Measurements from ENCODE around the gene KCNE3.
A peak's percentile ranks its signal among the peaks of the same experiment; 100 is the strongest.

Gene KCNE3

DNA sequence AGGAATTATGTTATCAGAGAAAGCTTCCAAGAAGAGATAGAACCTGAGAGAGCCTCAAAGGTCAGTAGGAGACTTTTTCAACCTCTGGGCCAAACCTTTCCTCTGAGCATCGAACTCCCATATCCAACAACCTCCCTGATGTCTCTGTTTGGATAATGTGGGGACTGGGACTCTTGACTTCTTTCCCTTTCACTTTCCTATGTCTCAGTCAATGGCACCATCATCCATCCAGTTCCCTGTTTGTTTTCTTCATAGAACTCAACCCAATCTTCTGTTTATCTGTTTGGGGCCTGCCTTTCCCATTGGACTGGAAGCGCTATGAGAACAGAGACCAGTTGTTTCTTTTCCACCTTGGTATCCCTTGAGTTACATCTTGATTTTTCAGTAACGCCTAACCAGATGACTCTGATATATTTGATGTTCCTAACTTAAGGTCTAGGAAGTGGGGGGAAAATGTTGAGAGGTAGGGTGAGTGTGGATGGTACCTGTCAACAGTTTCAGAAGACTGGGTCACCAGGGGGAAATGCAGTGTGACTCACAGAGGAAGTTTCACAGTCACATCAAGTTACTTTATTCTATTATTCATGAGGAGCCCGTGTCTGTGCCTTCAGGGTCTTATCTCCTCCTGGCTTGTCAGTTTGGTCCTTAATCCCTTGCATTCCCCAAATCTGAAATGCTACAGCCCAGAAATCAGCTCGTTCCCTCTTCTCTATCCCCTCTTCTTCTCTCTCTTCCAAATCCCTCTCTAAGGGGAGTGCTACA is 4.5 kb upstream of the KCNE3 start:
- DNase-seq (ENCODE audit: low read depth in 2 of 2) = no peak

GRCh38 chr11:74471037-74471436 is 3.7 kb upstream of the KCNE3 start:
- no peak for DNase-seq (ENCODE audit: low read depth in 2 of 2)

- no peak for DNase-seq (ENCODE audit: low read depth in 2 of 2)
These were observed 3.2 kb upstream of the KCNE3 start for GRCh38 chr11:74470526-74470925.

- no peak for DNase-seq (ENCODE audit: low read depth in 2 of 2)
These were observed 1.6 kb upstream of the KCNE3 start for GRCh38 chr11:74468936-74469335.

- no peak for DNase-seq (ENCODE audit: low read depth in 2 of 2)
These were observed 1.2 kb upstream of the KCNE3 start for GRCh38 chr11:74468521-74468920.

DNA sequence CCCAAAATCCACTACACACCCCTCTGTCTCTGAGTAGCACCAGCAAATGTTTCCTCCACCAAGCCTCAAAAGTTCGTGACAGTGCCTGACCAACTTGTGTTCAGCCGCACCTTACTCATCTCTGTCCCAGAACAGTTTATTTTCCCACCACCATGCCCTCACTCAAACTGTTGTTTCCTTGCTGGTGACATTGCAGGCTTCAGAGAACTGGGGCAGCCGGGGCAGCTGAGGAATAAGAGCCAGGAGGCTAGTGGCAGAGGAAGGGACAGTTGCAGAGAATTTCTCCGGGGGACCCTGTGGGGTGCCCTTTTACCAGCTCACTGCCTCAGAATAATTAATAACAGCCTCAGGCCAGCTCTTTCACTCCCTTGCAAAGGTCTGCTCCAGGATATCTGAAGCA is 709 bp upstream of the KCNE3 start:
- no peak for DNase-seq (ENCODE audit: low read depth in 2 of 2)

- no peak for DNase-seq (ENCODE audit: low read depth in 2 of 2)
These were observed 2.0 kb downstream of the KCNE3 start for GRCh38 chr11:74465291-74465708.

GRCh38 chr11:74464746-74465145 is 2.6 kb downstream of the KCNE3 start:
- no peak for DNase-seq (ENCODE audit: low read depth in 2 of 2)

DNA sequence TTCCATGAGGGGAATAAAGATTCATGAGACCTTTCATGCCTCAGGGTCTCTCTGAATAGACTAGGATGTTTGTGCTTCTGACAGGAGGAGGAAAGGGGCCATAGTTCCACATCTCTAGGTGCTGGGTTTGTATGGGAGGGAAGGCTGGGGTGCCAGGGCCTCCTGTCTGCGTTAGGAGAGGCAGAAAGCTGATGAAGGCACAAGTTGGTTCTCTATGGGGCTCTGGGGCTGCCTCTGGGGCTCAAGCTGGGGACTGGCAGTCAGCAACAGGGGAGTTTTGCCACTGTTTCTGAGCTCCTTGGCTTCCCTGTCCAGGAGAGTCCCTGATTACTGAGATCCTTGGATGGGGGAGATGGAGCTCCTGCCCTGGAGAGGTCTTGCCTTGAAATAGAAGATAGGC is 4.1 kb downstream of the KCNE3 start:
- no peak for DNase-seq (ENCODE audit: low read depth in 2 of 2)

DNA sequence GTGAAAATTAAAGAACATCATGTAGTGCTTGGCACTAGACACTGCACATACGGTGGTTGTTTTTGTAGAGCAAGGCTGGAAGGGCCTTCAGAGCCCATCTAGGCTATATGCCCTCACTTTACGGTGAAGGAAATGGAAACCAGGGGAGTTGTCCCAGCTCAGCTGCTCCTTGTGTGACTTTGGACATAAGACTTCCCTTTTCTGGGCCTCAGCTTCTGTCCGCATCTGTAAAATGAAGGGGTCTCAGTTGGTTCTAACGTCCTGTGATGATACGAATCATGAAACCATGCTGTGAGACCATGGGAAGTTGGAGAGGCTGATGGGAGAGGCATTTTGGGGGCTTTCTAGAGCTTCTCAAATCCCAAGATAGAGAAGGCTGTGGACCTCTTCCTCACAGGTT is 4.7 kb downstream of the KCNE3 start:
- no peak for DNase-seq (ENCODE audit: low read depth in 2 of 2)

- no peak for DNase-seq (ENCODE audit: low read depth in 2 of 2)
These were observed 5.3 kb downstream of the KCNE3 start for GRCh38 chr11:74462009-74462408.

DNA sequence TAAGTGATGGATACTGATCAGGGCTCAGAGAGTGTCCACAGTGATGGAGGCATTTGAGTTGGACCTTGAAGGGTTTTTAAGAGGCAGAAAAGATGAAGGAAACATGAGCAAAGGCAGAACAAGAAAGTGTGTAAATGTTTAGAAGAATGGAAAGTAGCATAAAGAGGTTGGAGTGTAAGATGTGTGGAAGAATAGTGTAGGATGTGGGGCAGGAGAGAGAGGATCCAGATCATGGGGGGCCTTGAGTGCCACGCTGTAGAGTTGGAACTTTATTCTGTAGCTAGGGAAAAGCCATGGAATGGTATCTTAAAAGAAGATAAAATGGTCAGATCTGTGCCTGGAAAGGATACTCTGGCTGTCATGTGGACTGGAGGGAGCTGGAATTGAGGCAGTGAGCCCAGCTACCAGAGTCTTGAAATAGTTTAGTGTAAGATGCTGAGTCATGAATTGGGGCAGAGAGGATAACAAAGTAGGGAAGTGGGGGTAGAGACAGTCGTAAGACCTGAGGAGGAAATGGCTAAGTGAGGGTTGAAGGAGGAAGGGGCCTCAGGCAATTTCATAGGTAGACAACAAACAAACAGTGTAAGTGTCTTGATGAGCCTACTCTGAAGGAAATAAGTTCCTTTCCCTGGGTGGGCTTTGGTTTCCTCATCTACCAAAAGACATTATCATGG is 6.7 kb downstream of the KCNE3 start:
- DNase-seq (ENCODE audit: low read depth in 2 of 2) = no peak

GRCh38 chr11:74460065-74460464 is 7.3 kb downstream of the KCNE3 start:
- no peak for DNase-seq (ENCODE audit: low read depth in 2 of 2)

DNA sequence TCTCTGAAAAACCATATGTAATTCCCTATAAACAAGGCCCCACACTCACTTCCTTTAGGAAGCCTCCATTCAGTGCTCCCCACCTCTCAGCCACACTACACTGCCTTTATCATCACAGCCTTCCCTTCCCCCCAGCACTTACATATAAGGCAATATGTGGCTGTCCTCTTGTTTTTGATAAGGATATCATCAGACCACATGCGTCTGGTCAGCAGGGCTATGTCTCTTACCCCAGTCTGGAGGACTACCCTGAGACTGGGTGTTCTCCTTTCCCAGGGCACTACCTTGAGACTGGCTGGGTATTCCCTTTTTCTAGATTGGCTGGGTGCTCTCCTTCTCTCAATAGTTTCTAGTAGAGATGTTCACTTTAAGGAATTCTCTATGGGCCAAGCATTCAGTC is 7.8 kb downstream of the KCNE3 start:
- no peak for DNase-seq (ENCODE audit: low read depth in 2 of 2)

DNA sequence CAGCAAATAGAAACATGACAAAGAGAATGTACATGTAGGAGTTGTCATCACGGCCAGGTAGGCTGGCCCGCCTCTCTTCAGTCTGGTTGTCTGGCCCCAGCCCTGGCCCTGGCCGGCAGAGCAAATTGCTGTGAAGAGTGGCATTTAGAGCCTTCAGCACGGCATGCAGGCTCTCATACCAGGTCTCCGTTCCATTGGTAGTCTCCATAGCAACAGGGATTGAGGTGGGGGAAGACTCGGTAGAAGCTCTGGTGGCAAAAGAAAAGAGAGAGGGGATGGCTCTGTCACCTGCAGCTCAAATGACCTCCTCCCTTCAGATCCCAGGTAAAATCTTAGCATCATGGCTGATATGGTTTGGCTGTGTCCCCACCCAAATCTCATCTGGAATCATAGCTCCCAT is 10.0 kb downstream of the KCNE3 start:
- DNase-seq (ENCODE audit: low read depth in 2 of 2) = no peak

DNA sequence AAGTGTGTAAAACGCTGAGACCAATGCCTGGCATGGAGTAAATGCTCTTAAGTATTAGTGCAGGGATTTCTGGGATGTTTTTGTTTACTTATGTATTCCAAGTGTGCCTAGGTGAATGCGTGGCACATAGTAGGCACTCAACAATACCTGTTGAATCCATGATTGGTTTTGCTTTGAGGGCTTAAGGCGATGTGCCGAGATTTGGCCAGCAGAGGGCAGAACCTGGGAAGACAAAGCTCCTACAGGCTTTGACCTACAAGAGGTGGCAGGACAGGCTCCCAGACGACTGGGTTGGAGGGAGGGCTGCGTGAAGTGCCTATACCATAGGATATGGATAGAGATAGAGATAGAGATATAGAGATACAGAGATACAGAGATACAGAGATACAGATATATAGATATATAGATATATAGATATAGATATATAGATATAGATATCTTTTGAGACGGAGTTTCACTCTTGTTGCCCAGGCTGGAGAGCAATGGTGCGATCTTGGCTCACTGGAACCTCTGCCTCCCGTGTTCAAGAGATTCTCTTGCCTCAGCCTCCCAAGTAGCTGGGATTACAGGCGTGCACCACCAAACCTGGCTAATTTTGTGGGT is 13.9 kb downstream of the KCNE3 start:
- no peak for DNase-seq (ENCODE audit: low read depth in 2 of 2)

DNA sequence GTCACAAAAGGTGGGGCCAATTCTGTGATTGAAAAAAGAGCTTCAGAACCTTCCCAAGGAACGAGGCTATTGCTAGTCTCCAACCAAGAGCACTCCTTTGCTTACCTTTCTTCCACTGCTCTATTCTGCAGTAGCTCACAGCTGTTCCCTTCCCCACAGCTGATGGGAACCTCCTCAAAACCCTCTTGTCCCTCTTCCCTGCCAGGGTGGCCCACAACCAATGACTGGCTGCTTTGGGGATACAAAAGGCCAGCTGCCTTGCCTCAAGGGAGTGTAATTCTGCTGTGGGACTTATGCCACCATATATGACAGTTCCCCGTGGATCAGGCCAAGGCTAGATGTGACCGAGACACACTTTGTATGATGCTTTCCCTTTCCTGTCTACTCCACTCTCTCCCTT is 15.0 kb downstream of the KCNE3 start:
- no peak for DNase-seq (ENCODE audit: low read depth in 2 of 2)

DNA sequence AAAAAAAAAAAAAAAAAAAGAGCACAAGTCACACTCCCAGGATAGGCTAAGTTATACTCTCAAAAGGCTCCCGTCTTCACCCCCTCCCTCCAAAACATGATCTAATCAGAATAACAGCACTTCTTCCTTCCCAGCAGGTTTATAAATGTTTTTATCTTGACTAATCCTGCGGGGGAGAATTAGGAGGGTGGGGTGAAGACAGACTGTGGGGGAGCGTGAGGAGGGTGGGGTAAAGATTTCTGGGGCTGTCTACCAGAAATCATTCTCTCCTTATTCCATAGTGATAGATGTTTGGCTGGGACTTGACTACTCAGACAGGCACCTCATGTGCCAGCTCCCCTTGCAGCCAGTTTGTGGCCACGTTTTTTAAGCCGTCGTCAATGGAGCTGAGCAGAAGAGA is 17.0 kb downstream of the KCNE3 start:
- DNase-seq (ENCODE audit: low read depth in 2 of 2) = no peak

GRCh38 chr11:74449369-74449931 is 17.9 kb downstream of the KCNE3 start:
- peak; percentile 65 to 70 for DNase-seq (ENCODE audit: low read depth in 2 of 2)

GRCh38 chr11:74447720-74448119 is 19.6 kb downstream of the KCNE3 start:
- no peak for DNase-seq (ENCODE audit: low read depth in 2 of 2)

DNA sequence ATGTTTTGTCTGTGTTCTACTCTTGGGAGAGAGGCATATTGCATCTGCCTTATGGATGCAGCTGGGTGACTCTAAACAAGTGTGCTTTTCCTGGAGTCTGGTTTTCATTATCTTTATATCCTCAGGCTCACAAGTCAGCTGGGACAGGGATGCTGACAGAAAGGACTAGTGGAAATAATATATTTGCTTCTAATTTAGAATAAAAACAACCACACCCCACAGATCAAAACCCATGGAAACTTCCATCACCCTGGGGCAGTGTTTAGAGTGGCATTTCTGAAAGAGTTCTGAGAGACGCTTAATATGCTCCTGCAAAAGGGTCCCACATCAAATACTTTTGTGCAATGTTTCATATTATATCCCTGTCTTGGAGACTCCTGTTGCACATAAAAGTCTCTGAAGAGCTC is 20.8 kb downstream of the KCNE3 start:
- peak; percentile 34 to 40 for DNase-seq (ENCODE audit: low read depth in 2 of 2)

DNA sequence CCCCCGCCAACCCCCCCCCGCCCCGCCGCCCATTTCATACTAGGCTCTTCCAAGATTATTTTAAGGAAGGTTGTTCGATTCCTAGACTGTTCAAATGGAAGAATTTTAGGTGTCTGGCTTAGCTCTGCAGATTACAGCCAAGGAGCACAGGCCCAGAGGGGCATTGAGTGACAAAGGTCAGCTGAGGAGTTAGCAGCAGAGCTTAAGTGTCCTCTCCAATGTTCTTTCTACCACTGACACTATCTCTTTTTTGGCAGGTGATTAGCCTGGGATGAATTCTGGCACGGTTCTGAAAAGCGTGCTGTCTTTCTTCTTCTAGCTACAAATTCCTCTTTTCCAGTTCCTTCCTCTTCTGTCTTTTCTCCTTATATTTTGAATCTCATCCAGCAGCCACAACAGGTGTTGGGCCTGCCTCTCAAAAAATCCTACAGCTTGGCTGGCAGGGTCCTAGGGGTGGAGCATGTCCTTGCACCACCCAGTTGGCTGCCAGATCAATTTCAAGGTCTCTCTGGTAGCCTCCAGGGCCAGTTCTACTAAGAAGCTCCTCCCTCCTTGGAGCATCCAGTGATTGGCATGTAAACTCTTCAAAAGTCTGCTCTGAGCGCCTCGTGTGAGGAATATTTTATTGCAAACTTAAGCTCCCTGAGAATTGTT is 23.0 kb downstream of the KCNE3 start:
- no peak for DNase-seq (ENCODE audit: low read depth in 2 of 2)
